Endodermal cell (in vitro differentiated cells): ENCODE results near the gene PGS1. TPM values are rescaled to one million over a fixed set of nuclear protein-coding genes. Genes with fewer than 3 reads are reported as not detected.

Source experiments
- DNase-seq: peaks from one replicate; pipeline ENCODE4 v3.0.0-alpha.2; 2017
- H3K27ac ChIP-seq: 2 replicates; pipeline ENCODE4 v1.5.1; 2013; ENCODE audit warnings: mild to moderate bottlenecking, low read depth, low read length, moderate library complexity
- H3K27me3 ChIP-seq: 2 replicates; pipeline ENCODE4 v1.6.1; 2013; ENCODE audit warnings: mild to moderate bottlenecking, low read length, moderate library complexity; ENCODE audit not compliant: insufficient read depth, control insufficient read depth, poor library complexity, severe bottlenecking
- H3K36me3 ChIP-seq: 2 replicates; pipeline ENCODE4 v1.7.0; 2013; ENCODE audit warnings: mild to moderate bottlenecking, low read length, moderate library complexity; ENCODE audit not compliant: control insufficient read depth, insufficient read depth
- H3K4me1 ChIP-seq: one replicate; pipeline ENCODE4 v1.7.0; 2013; ENCODE audit warnings: low read length; ENCODE audit not compliant: control insufficient read depth, insufficient read depth
- H3K4me3 ChIP-seq: 2 replicates; pipeline ENCODE4 v1.5.1; 2013; ENCODE audit warnings: mild to moderate bottlenecking, low read length, moderate library complexity
- H3K9ac ChIP-seq: 2 replicates; pipeline ENCODE4 v1.6.1; 2013; ENCODE audit warnings: mild to moderate bottlenecking, low read length, moderate library complexity; ENCODE audit not compliant: poor library complexity, severe bottlenecking; ENCODE audit errors: extremely low read depth
- H3K9me3 ChIP-seq: 2 replicates; pipeline ENCODE4 v1.6.1; 2013; ENCODE audit warnings: mild to moderate bottlenecking, low read length, moderate library complexity; ENCODE audit not compliant: control insufficient read depth
- H3K27ac Mint-ChIP-seq: 2 replicates; pipeline ENCODE4 v1.8.0; 2020; ENCODE audit warnings: mixed read lengths
- H3K27me3 Mint-ChIP-seq: 2 replicates; pipeline ENCODE4 v1.8.0; 2021; ENCODE audit warnings: mild to moderate bottlenecking, mixed read lengths; ENCODE audit not compliant: insufficient read depth
- H3K36me3 Mint-ChIP-seq: 2 replicates; pipeline ENCODE4 v1.8.0; 2020; ENCODE audit warnings: low read depth, mixed read lengths
- H3K4me1 Mint-ChIP-seq: 2 replicates; pipeline ENCODE4 v1.8.0; 2020; ENCODE audit warnings: mixed read lengths
- H3K4me3 Mint-ChIP-seq: 2 replicates; pipeline ENCODE4 v1.8.0; 2020; ENCODE audit warnings: mild to moderate bottlenecking, moderate library complexity, mixed read lengths
- H3K9me3 Mint-ChIP-seq: 2 replicates; pipeline ENCODE4 v1.8.0; 2020; ENCODE audit warnings: mild to moderate bottlenecking, mixed read lengths
- CTCF ChIP-seq: fragments of 200-600 bp; sonication (generic); conservative IDR thresholded peaks from 2 replicates; pipeline ENCODE4 v1.5.0; 2021; ENCODE audit warnings: antibody characterized with exemption, mild to moderate bottlenecking
- WGBS, 2 experiments: methylation state at CpG; one replicate each; pipeline versions ENCODE4 v1.1.5 to v1.1.7; 2013; ENCODE audit warnings: missing lambda C conversion rate in 2 of 2, mixed read lengths in 1 of 2; ENCODE audit not compliant: insufficient coverage in 1 of 2, insufficient read length in 1 of 2; 5-methylcytosine and 5-hydroxymethylcytosine counted together
- total RNA-seq, 2 donors: library from RNA; stranded (reverse); fragmentation: NEBNext Ultra II Directional in 1 of 2; extraction: Animal tissue kit (Norgen Biotek cat#: 25700) in 1 of 2; gene quantifications; 2 replicates in 1 of 2; 3 replicates in 1 of 2; pipeline ENCODE4 v1.2.1, GENCODE V29; 2021

PGS1 gene
- total RNA-seq, 2 donors from 2014 or later = 57.1 to 58.2 TPM

- Histone ChIP-seq H3K4me3 (no peak overlapping the region), H3K27me3 (peaks cover 9% of the 10 kb centered on the region), H3K27ac (no peak overlapping the region), H3K9ac (no peak overlapping the region), H3K4me1 (peaks cover 4% of the 10 kb centered on the region), H3K9me3 (no peaks in the 10 kb centered on the region), H3K36me3 (no peaks in the 10 kb centered on the region)
- WGBS, 2 experiments = 95 to 100% methylated on average over 8 of the region's 8 CpGs
- no peaks in the 10 kb centered on the region for H3K9me3 Mint-ChIP-seq
- H3K4me1 Mint-ChIP-seq = no peaks in the 10 kb centered on the region
- DNase-seq = peak; percentile 71
- H3K27me3 Mint-ChIP-seq = peaks cover 21% of the 10 kb centered on the region
- no peaks in the 10 kb centered on the region for H3K36me3 Mint-ChIP-seq
- H3K27ac Mint-ChIP-seq = no peak overlapping the region
- TF ChIP-seq CTCF = peak; percentile 64
- no peak overlapping the region for H3K4me3 Mint-ChIP-seq
Measured at GRCh38 chr17:78345172-78345571, 33.3 kb upstream of the PGS1 start.

DNA sequence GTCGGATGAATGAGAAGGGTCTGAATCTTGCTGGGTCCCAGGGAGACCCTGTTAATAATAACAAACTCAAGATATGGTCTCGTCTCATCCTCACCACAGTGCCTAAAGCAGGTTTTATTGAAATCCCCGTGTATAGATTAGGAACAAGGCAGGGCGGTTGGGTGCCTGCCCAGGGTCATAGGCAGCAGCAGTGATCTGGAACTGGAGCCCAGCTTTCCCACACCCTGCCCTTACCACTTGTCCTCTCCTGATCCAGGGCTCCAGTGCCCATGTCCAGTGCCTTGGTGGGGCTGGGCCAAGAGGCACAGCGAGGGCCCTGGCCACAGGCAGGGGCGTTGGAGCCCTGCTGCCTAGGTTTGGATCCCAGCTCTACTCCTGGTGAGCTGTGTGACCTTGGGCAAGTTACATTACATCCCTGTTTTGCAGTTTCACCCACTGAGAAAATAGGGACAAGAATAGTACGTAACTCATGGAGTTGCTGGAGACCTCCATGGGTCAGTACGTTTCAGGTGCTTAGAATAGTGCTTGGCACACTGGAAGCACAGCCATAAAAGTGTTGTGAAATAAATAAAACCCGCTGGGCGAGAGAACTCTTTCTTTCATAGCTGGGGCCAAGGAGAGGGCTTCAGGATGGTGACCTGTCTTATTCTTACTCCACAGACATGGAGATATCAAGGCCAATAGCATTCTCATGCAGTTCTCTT lies 32.5 kb upstream of the PGS1 start:
- no peak overlapping the region for H3K4me3 ChIP-seq
- Mint-ChIP-seq H3K27me3 (peaks cover 17% of the 10 kb centered on the region), H3K36me3 (no peaks in the 10 kb centered on the region), H3K4me3 (no peak overlapping the region), H3K27ac (no peak overlapping the region), H3K4me1 (no peaks in the 10 kb centered on the region), H3K9me3 (no peaks in the 10 kb centered on the region)
- peaks cover 4% of the 10 kb centered on the region for H3K4me1 ChIP-seq
- WGBS, 2 experiments = 95 to 97% methylated on average over 10 of the region's 10 CpGs
- H3K27ac ChIP-seq = no peak overlapping the region
- H3K9me3 ChIP-seq = no peaks in the 10 kb centered on the region
- peaks cover 9% of the 10 kb centered on the region for H3K27me3 ChIP-seq
- H3K36me3 ChIP-seq = no peaks in the 10 kb centered on the region
- no peak for TF ChIP-seq CTCF
- H3K9ac ChIP-seq = no peak overlapping the region
- DNase-seq = no peak

GRCh38 chr17:78346605-78347250 lies 31.7 kb upstream of the PGS1 start:
- peaks cover 9% of the 10 kb centered on the region for H3K27me3 ChIP-seq

More at GRCh38 chr17:78346605-78347250, 31.7 kb upstream of the PGS1 start:
- Histone ChIP-seq H3K36me3 (no peaks in the 10 kb centered on the region), H3K27ac (no peak overlapping the region), H3K4me3 (no peak overlapping the region), H3K4me1 (peaks cover 8% of the 10 kb centered on the region), H3K9me3 (no peaks in the 10 kb centered on the region), H3K9ac (no peak overlapping the region)
- TF ChIP-seq CTCF = peak; percentile 43
- no peaks in the 10 kb centered on the region for H3K36me3 Mint-ChIP-seq
- DNase-seq = no peak
- WGBS, 2 experiments = 87 to 93% methylated on average over 13 of the region's 13 CpGs
- peaks cover 6% of the 10 kb centered on the region for H3K4me1 Mint-ChIP-seq
- H3K27ac Mint-ChIP-seq = no peak overlapping the region
- H3K4me3 Mint-ChIP-seq = no peak overlapping the region
- H3K9me3 Mint-ChIP-seq = no peaks in the 10 kb centered on the region
- peaks cover 14% of the 10 kb centered on the region for H3K27me3 Mint-ChIP-seq
